Adrenal gland (tissue), 12 donors: Measurements from ENCODE around the gene AEBP1. TPM values are rescaled to one million over a fixed set of nuclear protein-coding genes. Genes with fewer than 3 reads are reported as not detected.

ENCODE experiments used
- DNase-seq, 7 donors: peaks; one replicate each; pipeline ENCODE4 v3.0.0-alpha.2; 2019 to 2020
- H3K27ac ChIP-seq, 5 donors: fragments of 200-600 bp; sonication (generic) in 4 of 5; 1 replicate in 3 of 5; 2 replicates in 2 of 5; pipeline versions ENCODE4 v1.5.1 to v1.8.0; 2016 to 2020; ENCODE audit warnings: mild to moderate bottlenecking in 1 of 5
- H3K27me3 ChIP-seq: fragments of 200-600 bp; 2 replicates; pipeline ENCODE4 v1.8.0; 2021
- H3K36me3 ChIP-seq, 2 donors: fragments of 200-600 bp; replicated peaks in 1 of 2; 1 replicate in 1 of 2; 2 replicates in 1 of 2; pipeline versions ENCODE4 v1.5.1 to v1.8.0; 2018 to 2022
- H3K4me1 ChIP-seq, 2 donors: fragments of 200-600 bp; replicated peaks in 1 of 2; 1 replicate in 1 of 2; 2 replicates in 1 of 2; pipeline versions ENCODE4 v1.5.1 to v1.8.0; 2018 to 2021
- H3K4me3 ChIP-seq, 4 donors: fragments of 200-600 bp; sonication (generic) in 3 of 4; one replicate each; pipeline ENCODE4 v1.5.1; 2016 to 2018
- H3K9me3 ChIP-seq, 3 donors: fragments of 200-600 bp; sonication (generic) in 1 of 3; replicated peaks in 1 of 3; 1 replicate in 2 of 3; 2 replicates in 1 of 3; pipeline versions ENCODE4 v1.5.1 to v1.8.0; 2016 to 2021
- POLR2A ChIP-seq, 2 donors: fragments of 450-650 bp; IDR thresholded peaks; one replicate each; pipeline ENCODE4 v1.6.1; 2017; ENCODE audit warnings: antibody characterized with exemption in 2 of 2, mild to moderate bottlenecking in 2 of 2, moderate library complexity in 1 of 2
- WGBS, 4 donors: extraction: QIAGEN DNeasy Blood & Tissue Kit in 2 of 4; methylation state at CpG; one replicate each; pipeline versions ENCODE4 v1.1.5 to v1.1.7; 2013 to 2017; 5-methylcytosine and 5-hydroxymethylcytosine counted together
- intact Hi-C, 2 donors: fragments of 100-400 bp; cut with DNase I; formaldehyde crosslinking; loops; one replicate each; pipeline versions ENCODE4 v1.14.1 to v1.15.0; 2022 to 2023
- polyA plus RNA-seq, 3 donors: library from polyadenylated mRNA; stranded (reverse); fragments of 200-250 nt in 2 of 3; fragments of 350-450 nt in 1 of 3; fragmentation: Illumina TruSeq in 1 of 3; extraction: RNeasy Lipid Tissue Mini Kit (QIAGEN cat#74804) in 1 of 3; gene quantifications; one replicate each; pipeline ENCODE4 v1.2.3, GENCODE V29; 2013 to 2014
- total RNA-seq, 9 donors: library from RNA; depleted of rRNA in 4 of 9; stranded (reverse); fragments of >200 nt in 4 of 9; fragments of 120-200 nt in 1 of 9; fragmentation: NEBNext Ultra II Directional in 1 of 9; extraction: Animal tissue kit (Norgen Biotek cat#: 25700) in 1 of 9; gene quantifications; one replicate each; pipeline versions ENCODE4 v1.1.0 to v1.2.4, GENCODE V29; 2013 to 2023
- TF ChIP-seq, protein P1 (sequence below), 6 experiments: fragments of 450-650 bp in 4 of 6; fragments of 200-600 bp in 2 of 6; sonication (generic) in 1 of 6; IDR thresholded peaks; 1 replicate in 5 of 6; 2 replicates in 1 of 6; pipeline versions ENCODE4 v1.5.1 to v1.8.0; 2016 to 2021; ENCODE audit warnings: antibody characterized with exemption in 6 of 6, mild to moderate bottlenecking in 2 of 6, moderate library complexity in 1 of 6
- donor health status: healthy with polysubstance abuse.
- donor health status: Bipolar disorder and iron deficiency.
- donor health status: DM: yes; HTN: yes; CAD: no.
- donor health status: DM: no; HTN: no; CAD: no.
- donor health status: DM: no; HTN: no; CAD: no.
- donor health status: DM: yes; HTN: yes; CAD: no.

The AEBP1 gene
- total and polyA plus RNA-seq, 12 donors: 5.4 to 292 (median 127) TPM

DNA sequence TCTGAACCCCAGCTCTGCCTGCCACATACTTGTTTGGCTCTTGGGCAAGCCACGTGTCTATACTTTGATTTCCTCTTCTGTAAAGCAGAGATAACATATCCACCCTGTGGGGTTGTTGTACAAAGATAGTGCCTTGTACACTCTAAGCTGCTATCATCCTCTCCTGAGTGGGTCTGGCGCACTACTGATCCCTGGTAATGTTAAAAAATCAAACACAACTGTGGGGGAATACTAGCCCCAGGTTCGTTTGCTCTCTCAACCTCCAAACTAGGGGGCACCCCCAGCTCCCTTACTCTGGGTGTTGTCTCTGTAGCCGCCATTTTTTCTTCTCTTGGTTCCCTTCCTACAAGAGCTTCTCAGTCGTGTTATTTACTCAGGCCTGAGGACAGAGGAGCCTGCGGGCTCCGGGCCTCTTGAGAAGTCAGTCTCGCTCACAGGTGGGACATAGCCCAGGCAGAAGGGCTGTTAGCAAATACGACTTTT lies 22.8 kb upstream of the AEBP1 start:
- Histone ChIP-seq H3K36me3 (peaks cover 0 to 44% of the 10 kb centered on the region in 2 donors), H3K9me3 (no peaks in the 10 kb centered on the region), H3K27ac (peak overlapping the region in 2 of 5 donors; percentile 2 to 87), H3K27me3 (no peaks in the 10 kb centered on the region), H3K4me1 (peaks cover 10 to 11% of the 10 kb centered on the region in 2 donors), H3K4me3 (peak overlapping the region in 1 of 4 donors; percentile 87)
- intact Hi-C loops: no loop called here
- TF ChIP-seq POLR2A (IDR thresholded peaks at IDR 0.05): no peak
- TF ChIP-seq, protein P1, sequence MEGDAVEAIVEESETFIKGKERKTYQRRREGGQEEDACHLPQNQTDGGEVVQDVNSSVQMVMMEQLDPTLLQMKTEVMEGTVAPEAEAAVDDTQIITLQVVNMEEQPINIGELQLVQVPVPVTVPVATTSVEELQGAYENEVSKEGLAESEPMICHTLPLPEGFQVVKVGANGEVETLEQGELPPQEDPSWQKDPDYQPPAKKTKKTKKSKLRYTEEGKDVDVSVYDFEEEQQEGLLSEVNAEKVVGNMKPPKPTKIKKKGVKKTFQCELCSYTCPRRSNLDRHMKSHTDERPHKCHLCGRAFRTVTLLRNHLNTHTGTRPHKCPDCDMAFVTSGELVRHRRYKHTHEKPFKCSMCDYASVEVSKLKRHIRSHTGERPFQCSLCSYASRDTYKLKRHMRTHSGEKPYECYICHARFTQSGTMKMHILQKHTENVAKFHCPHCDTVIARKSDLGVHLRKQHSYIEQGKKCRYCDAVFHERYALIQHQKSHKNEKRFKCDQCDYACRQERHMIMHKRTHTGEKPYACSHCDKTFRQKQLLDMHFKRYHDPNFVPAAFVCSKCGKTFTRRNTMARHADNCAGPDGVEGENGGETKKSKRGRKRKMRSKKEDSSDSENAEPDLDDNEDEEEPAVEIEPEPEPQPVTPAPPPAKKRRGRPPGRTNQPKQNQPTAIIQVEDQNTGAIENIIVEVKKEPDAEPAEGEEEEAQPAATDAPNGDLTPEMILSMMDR (IDR thresholded peaks at IDR 0.05): no peak
- WGBS, 4 donors: 63 to 67% (median 65%) methylated on average over 8 to 9 of the region's 9 CpGs
- no peak for DNase-seq

DNA sequence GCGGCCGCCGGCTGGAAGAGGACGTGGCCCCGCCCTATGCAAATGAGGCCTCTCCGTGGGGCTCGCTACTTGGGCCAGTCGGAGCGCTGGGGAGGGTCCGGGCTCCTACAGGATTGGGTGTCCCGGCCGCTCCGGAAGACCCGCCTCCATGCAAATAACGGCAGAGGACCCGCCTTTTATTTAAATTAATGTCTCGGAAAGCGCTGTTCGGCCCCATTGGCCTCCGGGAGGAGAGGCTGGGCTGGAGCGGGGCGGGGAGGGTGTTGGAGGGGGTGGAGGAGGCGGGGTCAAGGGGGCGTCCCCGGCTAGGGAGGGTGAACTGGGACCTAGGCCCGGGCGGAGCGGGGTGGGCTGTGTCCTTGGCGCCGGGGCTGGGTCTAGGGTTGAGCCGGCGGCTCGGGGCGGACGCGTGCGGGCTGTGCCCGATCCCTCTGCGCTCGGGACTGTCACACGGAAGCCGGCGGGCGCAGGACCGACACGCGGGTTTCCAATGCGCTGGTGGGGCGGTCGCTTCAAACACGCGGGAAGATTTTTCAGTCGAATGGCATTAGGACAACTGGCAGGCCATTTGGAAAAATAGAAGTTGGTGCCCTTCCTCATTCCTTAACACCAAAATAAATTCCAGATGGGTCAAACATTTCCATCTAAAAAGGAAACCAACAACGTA lies 21.5 kb upstream of the AEBP1 start:
- WGBS, 4 donors: 0 to 1% (median 0%) methylated on average over 15 to 54 of the region's 54 CpGs
- intact Hi-C loops: no loop called here
- peaks cover 11 to 13% of the 10 kb centered on the region in 2 donors for H3K4me1 ChIP-seq

DNA sequence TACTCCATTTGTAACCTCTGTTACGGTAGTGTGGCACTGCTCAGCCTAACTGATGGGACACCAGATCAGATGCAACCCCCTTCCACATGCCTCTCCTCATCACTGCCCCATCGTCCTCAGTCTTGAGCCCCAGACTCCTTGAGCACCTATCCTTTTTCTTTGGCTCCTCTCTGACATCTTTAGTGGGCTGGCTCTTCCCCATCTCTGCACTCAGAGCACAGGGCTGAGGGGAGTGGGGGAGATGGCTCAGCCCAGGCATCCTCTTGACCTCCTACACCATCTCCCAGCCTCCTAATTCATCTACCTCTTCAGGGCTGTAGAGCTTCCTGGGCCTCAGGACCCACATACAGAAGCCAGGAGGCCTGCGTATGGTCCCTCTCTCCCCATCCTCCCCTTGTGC lies 20.3 kb upstream of the AEBP1 start:
- peak overlapping the region in 2 of 5 donors; percentile 46 to 87 for H3K27ac ChIP-seq

More for the DNA sequence above, 21.5 kb upstream of the AEBP1 start:
- H3K36me3 ChIP-seq: peaks cover 0 to 30% of the 10 kb centered on the region in 2 donors
- no peaks in the 10 kb centered on the region for H3K9me3 ChIP-seq
- TF ChIP-seq, protein P1 (IDR thresholded peaks at IDR 0.05): no peak
- TF ChIP-seq POLR2A (IDR thresholded peaks at IDR 0.05): peak in 1 of 2 donors; percentile 43
- H3K27ac ChIP-seq: peak overlapping the region in 4 of 5 donors; percentile 73 to 95 (median 86)
- DNase-seq: peak; percentile 98 to 100 (median 99)
- H3K27me3 ChIP-seq: no peaks in the 10 kb centered on the region
- peak overlapping the region in 3 of 4 donors; percentile 7 to 96 (median 87) for H3K4me3 ChIP-seq

DNA sequence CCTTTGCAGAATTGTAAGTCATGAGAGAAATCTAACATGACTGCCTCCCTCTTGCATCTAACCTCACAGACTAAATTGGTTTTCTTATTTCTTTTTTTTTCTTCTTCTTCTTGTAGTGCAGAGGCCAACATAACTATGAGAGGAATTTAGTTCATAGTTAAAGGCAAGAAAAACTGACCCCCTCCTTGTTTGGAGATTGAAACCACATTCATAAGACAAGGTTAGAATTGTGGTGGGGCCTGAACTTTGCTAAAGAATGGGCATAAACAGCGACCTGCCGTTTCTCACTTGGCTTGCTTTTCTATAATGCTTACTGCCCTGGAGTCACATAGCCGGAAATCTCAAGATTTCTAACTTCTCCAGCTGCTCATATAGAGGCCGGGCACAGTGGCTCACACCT lies 19.4 kb upstream of the AEBP1 start:
- H3K9me3 ChIP-seq: no peaks in the 10 kb centered on the region
- peaks cover 11 to 13% of the 10 kb centered on the region in 2 donors for H3K4me1 ChIP-seq
- no peaks in the 10 kb centered on the region for H3K27me3 ChIP-seq
- H3K4me3 ChIP-seq: no peak overlapping the region
- H3K36me3 ChIP-seq: peaks cover 0 to 10% of the 10 kb centered on the region in 2 donors
- intact Hi-C loops: no loop called here
- no peak for DNase-seq
- TF ChIP-seq POLR2A (IDR thresholded peaks at IDR 0.05): no peak
- TF ChIP-seq, protein P1 (IDR thresholded peaks at IDR 0.05): no peak
- H3K27ac ChIP-seq: peak overlapping the region in 2 of 5 donors; percentile 69 to 87
- 65 to 79% (median 73%) methylated on average over 4 of the region's 4 CpGs for WGBS, 4 donors

More for the DNA sequence above, 20.3 kb upstream of the AEBP1 start:
- H3K4me3 ChIP-seq: no peak overlapping the region
- no peaks in the 10 kb centered on the region for H3K27me3 ChIP-seq
- no peaks in the 10 kb centered on the region for H3K9me3 ChIP-seq
- no peak for TF ChIP-seq POLR2A (IDR thresholded peaks at IDR 0.05)
- TF ChIP-seq, protein P1 (IDR thresholded peaks at IDR 0.05): no peak
- intact Hi-C loops: no loop called here
- no peak for DNase-seq
- WGBS, 4 donors: 82 to 97% (median 93%) methylated on average over 3 of the region's 3 CpGs
- peaks cover 11 to 13% of the 10 kb centered on the region in 2 donors for H3K4me1 ChIP-seq
- H3K36me3 ChIP-seq: peaks cover 0 to 19% of the 10 kb centered on the region in 2 donors
